ENCODE results near the gene VKORC1.

Gene VKORC1

GRCh38 chr16:31105677-31106213 is 11.1 kb upstream of the VKORC1 start:
- TF ChIP-seq FOXP2 (optimal IDR thresholded peaks at IDR 0.05; ENCODE audit: borderline replicate concordance, extremely low read depth, extremely low read length, insufficient read depth) (peak; percentile 65), SIN3A (IDR thresholded peaks at IDR 0.05; ENCODE audit: borderline replicate concordance, insufficient read depth, low read length) (no peak)

DNA sequence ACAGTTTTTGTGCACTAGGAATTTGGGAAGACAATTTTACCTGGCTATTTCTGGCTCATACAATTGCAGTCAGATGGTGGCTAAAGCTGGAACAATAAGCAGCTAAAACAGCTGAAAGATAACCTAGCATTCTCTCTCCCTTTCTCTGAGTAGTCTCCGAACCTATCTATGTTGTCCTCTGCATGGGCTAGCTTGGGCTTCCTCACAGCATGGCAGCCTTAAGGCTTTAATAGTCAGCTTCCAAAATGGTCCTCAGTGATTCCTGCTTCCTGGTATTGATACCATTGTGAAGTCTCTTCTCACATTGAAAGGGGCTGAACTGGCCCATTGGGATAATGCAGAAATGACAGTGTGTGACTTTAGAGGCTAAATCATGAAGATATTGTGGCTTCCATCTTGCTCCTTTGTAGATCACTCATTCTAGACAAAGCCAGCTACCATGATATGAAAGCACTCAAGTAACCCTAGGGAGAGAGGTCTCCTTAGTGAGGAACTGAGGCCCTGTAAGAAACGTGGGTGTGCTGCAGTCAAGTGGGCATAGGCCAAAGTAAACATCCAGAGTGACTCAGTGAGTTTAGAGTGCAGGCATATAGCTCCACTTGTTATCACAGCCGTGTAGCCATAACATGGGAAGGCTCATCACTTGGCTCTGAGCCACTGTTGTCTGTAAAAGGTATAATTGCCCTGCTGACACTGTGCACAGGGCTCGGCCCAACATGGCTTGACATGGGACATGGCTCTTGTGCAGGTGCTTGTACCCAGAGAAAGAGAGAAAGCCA is 5.5 kb upstream of the VKORC1 start:
- TF ChIP-seq SIN3A (IDR thresholded peaks at IDR 0.05; ENCODE audit: borderline replicate concordance, insufficient read depth, low read length) (no peak), POLR2AphosphoS5 (IDR thresholded peaks at IDR 0.05; ENCODE audit: low read depth, low read length) (no peak), FOXP2 (optimal IDR thresholded peaks at IDR 0.05; ENCODE audit: borderline replicate concordance, extremely low read depth, extremely low read length, insufficient read depth) (no peak), TAF1 (IDR thresholded peaks at IDR 0.05; ENCODE audit: borderline replicate concordance, insufficient read depth, low read length) (no peak)
- TF ChIP-seq, protein P1, sequence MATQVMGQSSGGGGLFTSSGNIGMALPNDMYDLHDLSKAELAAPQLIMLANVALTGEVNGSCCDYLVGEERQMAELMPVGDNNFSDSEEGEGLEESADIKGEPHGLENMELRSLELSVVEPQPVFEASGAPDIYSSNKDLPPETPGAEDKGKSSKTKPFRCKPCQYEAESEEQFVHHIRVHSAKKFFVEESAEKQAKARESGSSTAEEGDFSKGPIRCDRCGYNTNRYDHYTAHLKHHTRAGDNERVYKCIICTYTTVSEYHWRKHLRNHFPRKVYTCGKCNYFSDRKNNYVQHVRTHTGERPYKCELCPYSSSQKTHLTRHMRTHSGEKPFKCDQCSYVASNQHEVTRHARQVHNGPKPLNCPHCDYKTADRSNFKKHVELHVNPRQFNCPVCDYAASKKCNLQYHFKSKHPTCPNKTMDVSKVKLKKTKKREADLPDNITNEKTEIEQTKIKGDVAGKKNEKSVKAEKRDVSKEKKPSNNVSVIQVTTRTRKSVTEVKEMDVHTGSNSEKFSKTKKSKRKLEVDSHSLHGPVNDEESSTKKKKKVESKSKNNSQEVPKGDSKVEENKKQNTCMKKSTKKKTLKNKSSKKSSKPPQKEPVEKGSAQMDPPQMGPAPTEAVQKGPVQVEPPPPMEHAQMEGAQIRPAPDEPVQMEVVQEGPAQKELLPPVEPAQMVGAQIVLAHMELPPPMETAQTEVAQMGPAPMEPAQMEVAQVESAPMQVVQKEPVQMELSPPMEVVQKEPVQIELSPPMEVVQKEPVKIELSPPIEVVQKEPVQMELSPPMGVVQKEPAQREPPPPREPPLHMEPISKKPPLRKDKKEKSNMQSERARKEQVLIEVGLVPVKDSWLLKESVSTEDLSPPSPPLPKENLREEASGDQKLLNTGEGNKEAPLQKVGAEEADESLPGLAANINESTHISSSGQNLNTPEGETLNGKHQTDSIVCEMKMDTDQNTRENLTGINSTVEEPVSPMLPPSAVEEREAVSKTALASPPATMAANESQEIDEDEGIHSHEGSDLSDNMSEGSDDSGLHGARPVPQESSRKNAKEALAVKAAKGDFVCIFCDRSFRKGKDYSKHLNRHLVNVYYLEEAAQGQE (IDR thresholded peaks at IDR 0.05; ENCODE audit: insufficient read depth in 1 of 2, low read depth in 2 of 2, low read length in 2 of 2), result no peak

- TF ChIP-seq SIN3A (IDR thresholded peaks at IDR 0.05; ENCODE audit: borderline replicate concordance, insufficient read depth, low read length) (no peak), POLR2AphosphoS5 (IDR thresholded peaks at IDR 0.05; ENCODE audit: low read depth, low read length) (no peak), TAF1 (IDR thresholded peaks at IDR 0.05; ENCODE audit: borderline replicate concordance, insufficient read depth, low read length) (no peak), FOXP2 (optimal IDR thresholded peaks at IDR 0.05; ENCODE audit: borderline replicate concordance, extremely low read depth, extremely low read length, insufficient read depth) (no peak)
- TF ChIP-seq, protein P1 (IDR thresholded peaks at IDR 0.05; ENCODE audit: insufficient read depth in 1 of 2, low read depth in 2 of 2, low read length in 2 of 2), result no peak
Measured at GRCh38 chr16:31094088-31094423, 541 bp downstream of the VKORC1 start.

DNA sequence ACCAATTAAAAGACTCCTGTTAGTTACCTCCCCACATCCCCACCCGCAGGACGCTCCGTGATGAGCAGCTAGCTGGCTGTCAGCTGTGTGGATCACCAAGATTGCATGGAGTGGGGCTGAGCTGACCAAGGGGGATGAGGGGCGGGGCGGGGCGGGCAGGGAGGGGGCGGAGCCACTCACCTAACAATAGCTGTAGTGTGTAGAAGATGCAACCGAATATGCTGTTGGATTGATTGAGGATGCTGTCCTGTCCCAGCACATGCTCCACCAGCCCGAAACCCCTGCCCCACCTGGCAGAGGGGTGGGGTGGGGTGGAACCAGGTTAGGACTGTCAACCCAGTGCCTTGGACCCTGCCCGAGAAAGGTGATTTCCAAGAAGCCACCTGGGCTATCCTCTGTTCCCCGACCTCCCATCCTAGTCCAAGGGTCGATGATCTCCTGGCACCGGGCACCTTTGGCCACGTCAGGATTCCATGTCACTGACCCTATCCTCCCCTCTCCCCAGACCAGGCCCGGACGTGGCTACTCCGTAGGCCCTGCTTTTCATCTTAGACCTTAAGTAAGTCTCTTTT is 1.4 kb downstream of the VKORC1 start:
- no peak for TF ChIP-seq SIN3A (IDR thresholded peaks at IDR 0.05; ENCODE audit: borderline replicate concordance, insufficient read depth, low read length)
- TF ChIP-seq, protein P1 (IDR thresholded peaks at IDR 0.05; ENCODE audit: insufficient read depth in 1 of 2, low read depth in 2 of 2, low read length in 2 of 2), result no peak
- TF ChIP-seq FOXP2 (optimal IDR thresholded peaks at IDR 0.05; ENCODE audit: borderline replicate concordance, extremely low read depth, extremely low read length, insufficient read depth), result no peak
- no peak for TF ChIP-seq POLR2AphosphoS5 (IDR thresholded peaks at IDR 0.05; ENCODE audit: low read depth, low read length)
- no peak for TF ChIP-seq TAF1 (IDR thresholded peaks at IDR 0.05; ENCODE audit: borderline replicate concordance, insufficient read depth, low read length)

DNA sequence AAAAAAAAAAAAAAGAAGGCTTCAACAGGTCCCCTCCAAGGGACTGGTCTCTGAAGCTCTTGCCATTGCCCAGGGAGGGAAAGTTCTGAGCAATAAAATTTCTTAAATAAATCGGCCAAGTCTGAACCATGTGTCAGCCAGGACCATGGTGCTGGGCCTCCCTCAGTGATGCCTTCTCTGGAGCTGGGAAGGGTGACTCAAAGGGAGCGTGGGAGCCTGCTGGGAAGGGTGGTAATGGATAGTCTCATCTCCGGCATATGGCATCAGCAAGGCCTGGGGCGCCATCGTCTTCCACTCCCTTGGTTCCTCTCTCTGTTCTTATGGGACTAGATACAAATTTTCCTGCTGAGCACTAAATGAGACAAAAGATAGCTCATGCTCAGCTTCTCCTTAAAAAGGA is 2.3 kb downstream of the VKORC1 start:
- TF ChIP-seq, protein P1 (IDR thresholded peaks at IDR 0.05; ENCODE audit: insufficient read depth in 1 of 2, low read depth in 2 of 2, low read length in 2 of 2), result no peak
- TF ChIP-seq FOXP2 (optimal IDR thresholded peaks at IDR 0.05; ENCODE audit: borderline replicate concordance, extremely low read depth, extremely low read length, insufficient read depth) (no peak), TAF1 (IDR thresholded peaks at IDR 0.05; ENCODE audit: borderline replicate concordance, insufficient read depth, low read length) (no peak), POLR2AphosphoS5 (IDR thresholded peaks at IDR 0.05; ENCODE audit: low read depth, low read length) (no peak), SIN3A (IDR thresholded peaks at IDR 0.05; ENCODE audit: borderline replicate concordance, insufficient read depth, low read length) (no peak)
